GM12864 (cell line): ENCODE data around the gene PPP2R2B.

Experiments
- DNase-seq: peaks from one replicate; pipeline ENCODE4 v3.0.0-alpha.2; 2011; ENCODE audit warnings: low read depth
- H3K4me3 ChIP-seq: 2 replicates; pipeline ENCODE4 v1.5.1; 2011; ENCODE audit warnings: mild to moderate bottlenecking, low read depth, low read length, control low read depth
- TF ChIP-seq, protein P1 (sequence below): IDR thresholded peaks from 2 replicates; pipeline ENCODE4 v1.5.1; 2011; ENCODE audit warnings: low read depth, mild to moderate bottlenecking, moderate library complexity, low read length, control low read depth, inconsistent platforms; ENCODE audit errors: missing control alignments

The PPP2R2B gene

GRCh38 chr5:146910239-146910638, 31.7 kb upstream of the PPP2R2B start:
- TF ChIP-seq, protein P1, sequence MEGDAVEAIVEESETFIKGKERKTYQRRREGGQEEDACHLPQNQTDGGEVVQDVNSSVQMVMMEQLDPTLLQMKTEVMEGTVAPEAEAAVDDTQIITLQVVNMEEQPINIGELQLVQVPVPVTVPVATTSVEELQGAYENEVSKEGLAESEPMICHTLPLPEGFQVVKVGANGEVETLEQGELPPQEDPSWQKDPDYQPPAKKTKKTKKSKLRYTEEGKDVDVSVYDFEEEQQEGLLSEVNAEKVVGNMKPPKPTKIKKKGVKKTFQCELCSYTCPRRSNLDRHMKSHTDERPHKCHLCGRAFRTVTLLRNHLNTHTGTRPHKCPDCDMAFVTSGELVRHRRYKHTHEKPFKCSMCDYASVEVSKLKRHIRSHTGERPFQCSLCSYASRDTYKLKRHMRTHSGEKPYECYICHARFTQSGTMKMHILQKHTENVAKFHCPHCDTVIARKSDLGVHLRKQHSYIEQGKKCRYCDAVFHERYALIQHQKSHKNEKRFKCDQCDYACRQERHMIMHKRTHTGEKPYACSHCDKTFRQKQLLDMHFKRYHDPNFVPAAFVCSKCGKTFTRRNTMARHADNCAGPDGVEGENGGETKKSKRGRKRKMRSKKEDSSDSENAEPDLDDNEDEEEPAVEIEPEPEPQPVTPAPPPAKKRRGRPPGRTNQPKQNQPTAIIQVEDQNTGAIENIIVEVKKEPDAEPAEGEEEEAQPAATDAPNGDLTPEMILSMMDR = no peak
- DNase-seq = no peak
- H3K4me3 ChIP-seq = no peak overlapping the region

GRCh38 chr5:146909255-146910068, 30.9 kb upstream of the PPP2R2B start:
- TF ChIP-seq, protein P1 = no peak

GRCh38 chr5:146906803-146907202, 28.2 kb upstream of the PPP2R2B start:
- TF ChIP-seq, protein P1 = no peak
- DNase-seq = no peak

More at GRCh38 chr5:146909255-146910068, 30.9 kb upstream of the PPP2R2B start:
- DNase-seq = no peak
- no peak overlapping the region for H3K4me3 ChIP-seq

DNA sequence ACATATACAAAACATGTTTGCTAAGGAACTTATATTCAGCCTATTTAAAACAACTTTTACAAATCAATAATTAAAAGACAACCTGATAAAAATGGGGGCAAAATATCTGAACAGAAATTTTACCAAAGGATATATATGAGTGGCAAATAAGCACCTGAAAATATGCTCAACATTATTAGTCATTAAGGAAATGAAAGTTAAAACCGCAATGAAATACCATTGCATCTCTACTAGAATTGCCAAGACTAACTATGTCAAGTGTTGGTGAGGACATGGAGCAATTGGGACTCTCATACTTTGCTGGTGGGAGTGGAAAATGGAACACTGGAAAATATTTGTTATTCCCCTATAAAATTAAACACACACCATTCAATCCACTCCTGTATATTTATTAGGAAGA, 26.3 kb upstream of the PPP2R2B start:
- TF ChIP-seq, protein P1 = no peak
- no peak for DNase-seq
- no peak overlapping the region for H3K4me3 ChIP-seq

More at GRCh38 chr5:146906803-146907202, 28.2 kb upstream of the PPP2R2B start:
- no peak overlapping the region for H3K4me3 ChIP-seq

- H3K4me3 ChIP-seq = no peak overlapping the region
- TF ChIP-seq, protein P1 = no peak
- no peak for DNase-seq
These were observed 25.2 kb upstream of the PPP2R2B start for GRCh38 chr5:146903789-146904188.

GRCh38 chr5:146902471-146902870, 23.9 kb upstream of the PPP2R2B start:
- DNase-seq = no peak
- TF ChIP-seq, protein P1 = no peak

DNA sequence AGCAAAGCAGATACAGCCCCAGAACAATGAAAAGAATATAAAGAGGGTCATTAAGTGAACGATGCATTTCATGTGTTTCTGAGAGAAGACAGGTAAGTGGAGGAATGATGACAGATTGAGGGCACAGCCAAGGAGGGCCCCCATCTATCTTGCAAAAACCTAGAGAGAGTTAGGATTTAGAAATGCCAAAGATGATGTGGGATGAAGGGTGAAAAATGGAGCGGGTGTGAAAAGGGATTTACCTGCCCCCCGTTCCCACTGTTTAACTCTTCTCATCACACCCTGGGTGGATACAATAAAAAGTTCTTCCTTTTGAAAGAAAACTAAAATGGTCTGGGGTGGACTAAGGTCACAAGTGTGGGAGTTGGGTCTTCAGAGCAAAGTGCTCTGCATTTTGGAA, 18.5 kb upstream of the PPP2R2B start:
- no peak overlapping the region for H3K4me3 ChIP-seq
- TF ChIP-seq, protein P1 = no peak
- no peak for DNase-seq

More at GRCh38 chr5:146902471-146902870, 23.9 kb upstream of the PPP2R2B start:
- H3K4me3 ChIP-seq = no peak overlapping the region
